AG04449 (cell line): ENCODE results near the gene NR4A1.

Source experiments
- CTCF ChIA-PET: fragments of 350-600 bp; formaldehyde crosslinking; extraction: SDS; loops from one replicate; lab custom pipeline; 2021; ENCODE audit warnings: antibody characterized with exemption; lab: Yijun Ruan, JAX
- POLR2A ChIA-PET: fragments of 400-600, 350-600 bp; formaldehyde crosslinking; extraction: SDS; loops from one replicate; lab custom pipeline; 2020; ENCODE audit warnings: antibody characterized with exemption, inconsistent platforms; lab: Yijun Ruan, JAX
- DNase-seq: peaks from one replicate; pipeline ENCODE4 v3.0.0-alpha.2; 2010; ENCODE audit warnings: low read depth, low spot score
- H3K4me3 ChIP-seq: 2 replicates; pipeline ENCODE4 v1.5.1; 2011; ENCODE audit warnings: low read depth, mild to moderate bottlenecking, control low read depth, low read length
- CTCF ChIP-seq: IDR thresholded peaks from one replicate; pipeline ENCODE4 v1.5.1; 2011; ENCODE audit warnings: mild to moderate bottlenecking, moderate library complexity, low read length, control low read depth, inconsistent platforms; ENCODE audit not compliant: insufficient read depth; ENCODE audit errors: missing control alignments

Gene NR4A1

GRCh38 chr12:52076811-52077210, 25.6 kb downstream of the NR4A1 start:
- no peak overlapping the region for H3K4me3 ChIP-seq
- POLR2A ChIA-PET = no interaction called here
- no peak for TF ChIP-seq CTCF
- CTCF ChIA-PET = interaction anchor here (1.7 to 45.6 kb wide), 3 partner anchors 7 to 803 kb away, joined by 4 to 1695 read pairs (median 204); partner anchors contain the start of gene SMIM41
- no peak for DNase-seq

- no peak overlapping the region for H3K4me3 ChIP-seq
- ChIA-PET POLR2A (interaction anchor here (1.4 kb wide), 1 partner anchor 9 kb away, joined by 3 read pairs; the partner anchor contains the start of gene ATG101), CTCF (interaction anchor here (1.0 to 45.6 kb wide), 6 partner anchors 7 to 802 kb away, joined by 3 to 1695 read pairs (median 5); partner anchors contain the start of genes ATG101 and NR4A1)
- no peak for TF ChIP-seq CTCF
- DNase-seq = no peak
These were observed 27.0 kb downstream of the NR4A1 start for GRCh38 chr12:52078276-52078675.

- no peak within 1 kb of the TSS for H3K4me3 ChIP-seq
- POLR2A ChIA-PET = no interaction called here
- no peak for DNase-seq
- no peak for TF ChIP-seq CTCF
- CTCF ChIA-PET = interaction anchor here (1.3 to 45.6 kb wide), 5 partner anchors 9 to 83 kb away, joined by 3 to 1695 read pairs (median 29); partner anchors contain the start of gene ATG101
These were observed 28.5 kb downstream of the NR4A1 start, which contains the start of gene SMIM41 for GRCh38 chr12:52079576-52080402. Gene SMIM41, plus strand, starts transcription at chr12:52079704. Its CDS starts 76 bp downstream, at chr12:52079780.

- no peak for TF ChIP-seq CTCF
- ChIA-PET CTCF (interaction anchor here (0.6 to 45.6 kb wide), 9 partner anchors 9 to 90 kb away, joined by 3 to 1695 read pairs (median 5); partner anchors contain the start of gene ATG101), POLR2A (no interaction called here)
- no peak for DNase-seq
- no peak overlapping the region for H3K4me3 ChIP-seq
These were observed 29.4 kb downstream of the NR4A1 start for GRCh38 chr12:52080403-52081251.

DNA sequence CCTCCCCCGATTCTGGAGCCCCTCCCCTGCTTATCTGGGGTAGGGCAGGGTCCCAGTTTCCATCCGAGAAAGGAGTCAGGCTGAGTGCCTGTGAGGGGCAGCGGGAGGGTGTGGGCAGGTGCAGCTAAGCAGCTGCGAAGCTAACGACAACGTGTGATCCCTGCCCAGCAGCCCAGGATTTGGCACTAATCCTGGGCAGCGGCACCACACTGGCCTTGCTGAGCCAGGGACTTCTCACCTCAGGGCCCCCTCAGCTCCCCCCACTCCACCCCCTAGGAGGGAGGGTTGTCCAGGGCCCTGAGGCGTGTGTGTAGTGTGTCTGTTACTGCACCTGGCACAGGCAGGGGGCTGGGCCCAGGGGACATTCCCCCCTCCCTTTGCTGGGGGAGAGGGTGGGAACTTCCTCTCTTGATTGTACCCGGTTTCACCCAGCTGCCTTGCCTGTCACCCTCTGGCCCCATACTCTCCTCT, 30.1 kb downstream of the NR4A1 start:
- CTCF ChIA-PET = interaction anchor here (0.6 to 45.6 kb wide), 14 partner anchors 10 to 91 kb away, joined by 3 to 1695 read pairs (median 11); partner anchors contain the start of genes ATG101 and TAMALIN
- DNase-seq = no peak
- H3K4me3 ChIP-seq = no peak overlapping the region
- TF ChIP-seq CTCF = no peak
- POLR2A ChIA-PET = no interaction called here
